Globus pallidus (tissue), 1 donor: ENCODE data around the gene CARHSP1.
"Not testable (repeated sequence)": the region's sequence is repeated elsewhere in the genome, so short reads cannot be mapped to it uniquely, and the experiment has no call there.

Experiments
- DNase-seq: peaks from one replicate; pipeline ENCODE4 v3.0.0-alpha.2; 2015; ENCODE audit warnings: low spot score

Gene CARHSP1

DNA sequence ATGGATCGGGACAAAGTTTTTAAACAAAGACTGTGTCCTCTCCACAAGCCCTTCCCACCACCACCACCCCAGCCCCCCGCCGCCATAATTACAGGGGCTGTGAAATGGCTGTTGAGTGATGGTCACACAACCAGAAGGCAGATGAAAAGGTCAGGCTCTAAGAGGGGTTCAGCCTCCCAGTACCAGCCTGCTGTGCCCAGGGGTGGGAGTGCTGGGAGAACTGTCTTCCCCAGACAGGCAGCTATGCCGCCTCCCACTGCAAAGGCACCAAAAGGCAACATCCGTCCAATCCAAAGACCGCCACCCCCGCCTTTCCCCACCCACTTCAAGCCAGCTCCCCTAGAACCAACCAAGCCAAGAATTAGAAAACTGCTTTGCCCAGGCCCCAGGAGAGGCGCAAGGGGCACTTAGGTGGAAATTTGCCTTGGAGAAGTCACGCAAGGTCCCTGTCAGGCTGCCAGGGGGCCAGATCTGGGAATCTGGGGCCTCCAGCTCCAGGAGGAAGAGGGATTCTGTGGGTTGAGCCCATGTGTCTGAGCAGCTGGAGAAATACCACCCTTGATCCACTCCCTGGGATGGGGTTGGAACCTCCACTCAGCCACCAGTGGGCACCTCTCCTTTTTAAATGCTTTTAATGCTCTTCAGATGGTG lies 14.4 kb downstream of the CARHSP1 start:
- DNase-seq: no peak

DNA sequence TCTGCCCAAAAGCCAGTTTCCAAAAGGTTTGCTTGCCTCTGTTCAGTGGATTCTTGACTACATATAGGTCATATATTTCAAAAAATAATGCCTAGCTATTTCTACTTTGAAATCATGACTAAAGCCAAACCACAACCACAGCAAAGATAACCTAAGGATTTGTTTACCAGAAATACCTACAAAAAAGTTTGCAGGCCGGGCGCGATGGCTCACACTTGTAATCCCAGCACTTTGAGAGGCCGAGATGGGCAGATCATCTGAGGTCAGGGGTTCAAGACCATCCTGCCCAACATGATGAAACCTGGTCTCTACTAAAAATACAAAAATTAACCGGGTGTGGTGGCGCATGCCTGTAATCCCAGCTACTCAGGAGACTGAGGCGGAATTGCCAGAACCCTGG lies 15.2 kb downstream of the CARHSP1 start:
- DNase-seq: no peak

DNA sequence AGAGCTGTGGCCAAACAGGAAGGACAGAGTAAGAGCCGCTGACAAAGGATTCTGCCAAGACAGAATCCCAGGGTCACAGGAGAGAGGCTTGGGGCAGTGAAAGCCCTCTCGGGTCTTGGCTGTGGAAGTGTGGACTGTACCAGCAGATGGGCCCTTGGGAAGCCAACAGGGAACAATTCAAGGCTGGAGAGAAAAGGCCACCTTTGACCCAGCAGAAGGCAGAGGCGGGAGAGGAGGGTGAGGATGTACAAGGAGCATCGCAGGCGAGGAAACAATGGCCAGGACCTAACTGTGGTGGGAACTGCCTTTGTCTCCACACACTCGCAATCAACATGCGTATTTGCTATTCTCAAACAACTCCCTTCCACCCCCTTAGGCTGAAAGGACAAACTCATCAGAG lies 15.7 kb downstream of the CARHSP1 start:
- no peak for DNase-seq

DNA sequence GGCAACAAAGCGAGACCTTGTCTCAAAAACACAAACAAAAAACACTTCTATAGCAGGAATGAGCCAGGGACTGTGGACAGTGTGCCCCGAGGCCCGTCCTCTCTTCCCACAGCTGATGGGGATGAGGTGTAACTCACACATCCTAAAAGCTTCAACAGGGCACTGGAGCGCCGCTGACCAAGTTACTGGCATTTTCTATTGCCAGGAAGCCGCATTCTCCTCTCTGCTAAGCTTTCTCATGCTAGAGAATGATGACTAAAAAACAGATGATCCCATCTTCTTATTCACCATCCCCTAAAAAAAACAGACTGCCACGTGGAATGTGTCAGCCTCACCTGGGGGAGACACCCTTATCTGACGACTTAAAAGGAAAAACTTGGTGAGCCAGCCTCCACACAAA lies 16.3 kb downstream of the CARHSP1 start:
- no peak for DNase-seq

DNA sequence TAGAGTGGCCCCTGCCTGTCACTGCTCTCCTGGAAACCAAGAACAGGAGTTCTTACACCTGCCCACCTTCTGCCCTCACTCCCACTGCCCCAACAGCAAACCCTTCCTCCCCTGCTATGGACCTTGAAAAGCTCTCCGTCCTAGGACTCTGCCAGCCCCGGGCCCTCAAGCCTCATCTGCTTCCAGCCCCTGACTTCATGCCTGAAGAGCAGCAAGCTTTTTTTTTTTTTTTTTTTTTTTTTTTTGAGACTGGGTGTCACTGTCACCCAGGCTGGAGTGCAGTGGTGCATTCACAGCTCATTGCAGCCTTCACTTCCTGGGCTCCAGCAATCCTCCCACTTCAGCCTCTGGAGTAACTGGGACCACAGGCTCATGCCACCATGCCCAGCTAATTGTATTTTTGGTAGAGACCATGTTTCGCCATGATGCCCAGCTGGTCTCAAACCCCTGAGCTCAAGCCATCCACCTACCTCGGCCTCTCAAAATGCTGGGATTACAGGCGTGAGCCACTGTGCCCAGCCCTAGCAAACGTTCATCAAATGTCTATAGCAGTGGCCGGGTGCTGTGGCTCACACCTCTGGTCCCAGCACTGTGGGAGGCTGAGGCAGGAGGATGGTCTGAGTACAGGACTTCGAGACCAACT lies 16.9 kb downstream of the CARHSP1 start:
- no peak for DNase-seq

DNA sequence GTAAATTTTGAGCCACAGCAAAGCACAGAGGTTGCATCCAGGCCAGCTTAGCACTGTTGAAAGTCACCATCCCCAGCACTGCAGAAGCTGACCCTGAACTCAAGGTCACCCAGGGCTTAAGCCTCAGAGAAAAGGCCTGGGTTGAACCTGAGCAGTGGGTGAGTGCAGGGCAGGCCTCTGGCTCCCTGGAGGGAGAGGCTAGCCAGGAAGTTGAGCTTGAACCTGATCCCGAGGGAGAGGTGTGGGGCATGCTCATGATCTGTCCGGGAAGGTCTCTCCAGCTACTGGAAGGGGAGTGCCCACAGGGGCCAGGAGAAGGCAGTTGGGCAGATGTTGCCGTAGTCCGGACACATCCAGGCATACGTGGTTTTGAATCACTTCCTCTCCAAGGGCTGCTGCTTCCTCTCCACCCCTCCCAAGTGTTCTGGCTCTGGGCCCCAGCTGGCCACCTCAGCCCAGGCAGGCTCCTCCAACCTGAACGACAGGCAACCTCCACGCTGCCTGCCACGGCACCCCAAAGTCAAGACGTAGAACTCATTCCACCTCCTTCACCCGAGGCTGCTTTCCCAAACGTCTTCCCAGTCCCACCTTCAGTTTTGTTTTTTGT lies 18.4 kb downstream of the CARHSP1 start:
- DNase-seq: no peak

DNA sequence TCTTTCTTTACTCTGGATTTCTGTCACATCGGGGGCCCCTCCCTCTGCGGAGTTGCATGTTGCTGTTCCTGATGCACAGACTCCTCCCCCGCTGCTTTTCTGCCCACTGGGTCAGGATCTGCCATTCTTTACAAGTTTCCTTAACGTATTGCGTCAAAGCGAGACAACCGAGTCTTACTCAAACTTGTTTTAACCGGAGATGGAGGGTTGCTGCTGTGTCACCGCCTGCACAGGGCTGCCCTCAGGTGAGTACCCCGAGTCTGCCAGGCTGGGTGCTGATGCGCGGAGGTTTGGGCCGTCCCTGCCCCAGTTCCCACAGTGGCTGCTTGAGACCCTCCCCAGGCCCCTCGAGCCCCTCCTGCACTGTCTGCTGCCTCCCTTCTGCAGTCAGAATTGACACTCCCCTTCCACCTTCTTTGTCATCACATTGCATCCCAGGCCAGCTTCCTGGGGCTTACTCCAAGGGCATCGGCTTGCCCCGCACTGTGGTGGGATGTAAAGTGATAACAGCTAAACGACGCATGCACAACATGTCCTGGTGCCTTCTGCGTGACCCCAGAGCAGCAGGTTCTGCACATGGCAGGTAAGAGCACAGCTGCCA lies 19.3 kb downstream of the CARHSP1 start:
- DNase-seq: no peak

DNA sequence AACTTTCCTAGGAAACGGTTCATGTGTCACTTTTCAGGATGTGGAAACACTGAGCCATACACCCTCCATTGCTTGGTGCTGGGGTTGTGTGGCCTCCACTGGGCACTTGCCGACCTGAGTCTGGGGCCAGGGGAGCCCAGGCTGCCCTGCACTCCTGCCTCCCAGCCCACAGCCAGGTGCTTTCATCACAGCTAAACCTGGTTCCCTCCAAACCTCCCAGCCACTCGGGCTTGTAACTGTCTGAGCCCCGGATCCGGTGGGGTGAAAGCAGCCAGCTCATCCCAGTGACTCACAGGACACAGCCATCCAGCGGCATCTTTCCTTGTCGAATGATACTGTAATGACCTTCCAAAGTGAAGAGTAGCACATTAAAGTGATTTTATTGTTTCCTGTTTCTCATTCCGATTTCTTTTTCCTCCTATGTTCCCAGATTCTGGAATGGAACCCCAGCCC lies 19.8 kb downstream of the CARHSP1 start:
- no peak for DNase-seq

DNA sequence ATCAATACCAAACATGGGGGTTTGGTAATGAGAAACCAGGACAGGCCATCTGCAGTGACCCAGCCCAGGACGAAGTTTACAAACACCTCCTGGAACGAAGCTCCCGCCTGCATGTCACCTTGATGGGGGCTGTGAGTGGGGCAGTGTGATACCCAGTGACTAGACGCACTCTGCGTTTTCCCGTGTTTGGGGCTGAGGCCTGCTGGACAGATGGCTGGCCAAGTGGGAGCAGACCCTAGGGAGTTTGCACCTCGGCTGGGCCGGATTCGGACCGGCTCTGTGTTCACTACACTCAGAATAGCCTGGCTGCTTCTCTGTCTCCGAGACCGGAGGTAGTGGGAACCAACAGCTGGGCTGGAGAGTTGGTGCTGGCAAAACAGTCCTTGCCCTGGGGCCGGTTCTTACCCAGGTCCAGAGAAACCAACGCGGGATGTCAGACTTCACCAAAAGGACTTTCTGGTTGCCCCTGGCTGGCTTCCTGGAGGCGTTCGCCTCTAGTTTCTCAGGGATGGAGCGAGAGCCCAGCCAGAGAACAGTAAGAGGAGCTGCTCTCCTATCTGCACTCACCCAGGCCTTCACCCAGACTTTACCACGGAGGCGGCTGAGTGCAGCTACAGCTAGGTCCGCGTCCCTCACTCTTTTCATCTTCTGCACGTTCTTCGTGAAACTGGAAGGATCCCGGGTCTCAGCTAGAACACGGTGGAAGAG lies 20.4 kb downstream of the CARHSP1 start:
- DNase-seq: no peak

DNA sequence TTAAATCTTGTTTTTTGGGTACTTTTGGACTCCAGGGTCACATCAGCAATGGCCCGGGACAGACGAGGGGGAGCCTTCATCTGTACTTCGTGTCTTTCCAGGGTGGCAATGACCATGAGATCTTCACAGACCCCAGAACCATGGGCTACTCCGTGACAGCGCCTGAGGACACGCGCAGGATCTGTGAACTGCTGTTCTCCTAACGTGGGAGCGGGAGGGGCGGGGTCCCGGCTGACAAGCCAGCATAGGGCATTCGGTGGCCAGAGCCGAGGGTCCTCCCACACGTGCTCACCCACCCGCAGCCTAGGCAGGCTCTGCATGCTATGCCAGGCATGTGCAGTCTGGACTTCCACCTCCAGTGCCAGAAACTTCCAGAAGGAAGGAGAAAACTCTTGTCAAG lies 21.2 kb downstream of the CARHSP1 start:
- no peak for DNase-seq

DNA sequence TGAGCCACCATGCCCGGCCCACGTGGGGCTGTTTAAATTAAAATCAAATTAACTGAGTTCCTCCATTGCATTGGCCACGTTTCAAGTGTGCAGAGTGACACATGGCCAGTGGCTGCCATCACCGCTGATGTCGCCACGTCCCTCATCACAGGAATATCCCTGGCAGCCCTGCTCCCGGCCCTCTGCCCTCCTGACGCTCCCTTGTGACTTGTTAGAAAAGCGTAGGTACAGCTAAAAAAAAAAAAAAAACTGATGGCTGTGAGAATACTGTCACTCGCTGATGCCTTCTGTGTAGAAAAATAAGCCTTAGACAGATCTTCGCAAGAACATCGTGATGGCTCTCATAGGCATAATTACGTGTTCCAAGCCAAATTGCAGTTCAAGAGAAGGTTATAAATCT lies 21.7 kb downstream of the CARHSP1 start:
- no peak for DNase-seq

DNA sequence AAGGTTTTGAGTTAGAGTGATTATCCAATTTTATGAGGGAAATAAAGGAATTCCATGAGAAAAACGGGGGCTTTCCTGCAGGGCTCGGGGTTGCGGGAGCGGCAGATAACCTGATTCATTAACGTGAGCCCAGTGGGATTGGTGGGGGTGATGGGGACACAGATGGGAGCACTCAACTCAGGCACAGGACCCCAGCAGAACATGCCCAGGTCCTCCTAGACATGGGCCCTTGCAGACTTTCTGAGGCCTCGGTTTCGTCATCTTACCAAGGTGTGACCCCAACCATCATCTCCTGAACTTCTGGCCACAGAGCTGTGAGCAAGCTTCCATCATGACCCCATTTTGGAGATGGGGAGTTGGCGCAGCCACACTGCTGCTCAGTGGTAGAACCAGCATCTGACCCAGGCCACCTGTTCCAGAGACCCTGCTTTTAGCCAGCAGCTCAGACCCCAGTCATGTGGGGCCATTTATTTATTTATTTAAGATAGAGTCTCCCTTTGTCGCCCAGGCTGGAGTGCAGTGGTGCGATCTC lies 22.3 kb downstream of the CARHSP1 start:
- no peak for DNase-seq

DNA sequence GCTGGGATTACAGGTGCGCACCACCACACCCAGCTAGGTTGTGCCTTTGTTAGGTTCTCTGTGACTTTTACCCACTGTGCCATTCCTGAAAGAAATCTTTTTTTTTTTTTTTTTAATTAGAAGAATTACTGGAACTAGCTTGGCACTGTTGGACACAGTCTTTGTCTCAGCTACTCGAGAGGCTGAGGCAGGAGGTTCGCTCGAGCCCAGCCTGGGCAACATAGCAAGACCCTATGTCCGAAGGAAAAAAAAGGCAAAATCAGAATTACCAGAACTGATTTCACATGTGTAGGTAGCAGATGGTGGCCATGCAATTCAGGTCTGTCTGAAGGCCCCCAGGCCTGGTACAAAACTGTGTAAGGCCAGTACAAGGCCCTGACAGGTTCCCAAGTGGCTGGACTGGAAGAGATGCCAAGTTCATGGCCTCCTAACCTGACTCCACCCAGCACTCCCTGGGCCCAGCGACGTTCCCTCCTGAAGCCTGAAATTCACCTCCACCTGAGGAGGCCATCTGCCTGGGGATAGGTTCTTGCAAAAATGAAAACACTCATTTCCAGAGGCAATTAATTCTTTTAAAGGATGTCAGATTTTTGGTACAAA lies 23.0 kb downstream of the CARHSP1 start:
- no peak for DNase-seq

DNA sequence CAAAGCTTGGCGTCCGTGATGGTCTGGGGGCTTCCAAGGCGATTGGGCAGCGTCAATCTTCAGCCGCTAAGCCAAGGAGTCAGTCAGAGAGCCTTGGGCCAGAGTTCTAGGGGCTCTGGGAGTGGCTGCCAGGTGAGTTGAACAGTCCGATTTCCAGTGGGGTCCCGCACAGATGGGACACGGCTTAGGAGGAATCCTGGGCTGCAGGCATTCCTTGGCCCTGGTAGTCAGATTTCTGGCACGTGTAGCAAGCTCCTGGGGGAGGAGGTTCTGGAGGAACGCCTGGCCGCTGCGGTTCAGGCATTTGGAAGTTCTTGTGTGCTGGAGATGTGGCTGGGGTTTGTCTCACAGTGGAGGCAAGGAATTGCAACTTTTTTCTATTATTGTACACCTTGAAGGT lies 25.5 kb downstream of the CARHSP1 start:
- DNase-seq: not testable (repeated sequence)

DNA sequence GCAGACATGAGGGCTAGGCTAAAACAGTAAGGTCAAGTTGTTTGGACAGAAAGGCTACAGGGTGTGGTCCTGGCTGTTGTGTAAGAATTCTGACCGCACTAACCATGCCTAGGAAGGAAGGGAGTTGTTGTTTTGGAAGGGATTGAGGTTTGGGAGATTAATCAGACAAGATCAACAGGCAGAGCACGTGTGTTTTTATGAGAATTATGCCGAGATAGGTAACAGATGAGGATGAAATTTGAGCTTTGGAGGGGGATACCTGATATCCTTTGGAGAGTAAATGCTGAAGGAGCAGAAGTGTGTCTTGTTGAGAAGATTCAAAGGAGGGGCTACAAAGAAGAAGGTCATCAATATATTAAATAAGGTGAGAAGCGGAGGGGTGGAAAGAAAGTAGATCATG lies 26.8 kb downstream of the CARHSP1 start:
- not testable (repeated sequence) for DNase-seq

DNA sequence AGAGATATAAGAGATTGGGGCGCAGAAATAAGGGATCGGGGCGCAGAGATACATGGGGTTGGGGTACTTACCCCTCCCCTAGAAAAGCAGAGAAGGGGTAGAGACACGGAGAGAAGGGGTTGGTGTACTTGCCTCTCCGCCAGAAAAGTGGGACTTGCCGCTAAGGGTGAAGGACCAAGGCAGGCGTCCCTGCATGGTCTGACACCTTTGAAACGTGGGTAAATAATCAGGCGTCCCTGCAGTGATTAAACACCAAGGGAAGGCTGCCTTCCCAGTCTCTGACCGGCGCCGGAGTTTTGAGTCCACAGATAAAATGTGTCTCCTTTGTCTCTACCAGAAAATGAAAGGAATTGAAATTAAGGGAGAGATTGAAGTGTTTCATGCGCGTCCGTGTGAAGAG lies 31.2 kb downstream of the CARHSP1 start:
- DNase-seq: not testable (repeated sequence)

DNA sequence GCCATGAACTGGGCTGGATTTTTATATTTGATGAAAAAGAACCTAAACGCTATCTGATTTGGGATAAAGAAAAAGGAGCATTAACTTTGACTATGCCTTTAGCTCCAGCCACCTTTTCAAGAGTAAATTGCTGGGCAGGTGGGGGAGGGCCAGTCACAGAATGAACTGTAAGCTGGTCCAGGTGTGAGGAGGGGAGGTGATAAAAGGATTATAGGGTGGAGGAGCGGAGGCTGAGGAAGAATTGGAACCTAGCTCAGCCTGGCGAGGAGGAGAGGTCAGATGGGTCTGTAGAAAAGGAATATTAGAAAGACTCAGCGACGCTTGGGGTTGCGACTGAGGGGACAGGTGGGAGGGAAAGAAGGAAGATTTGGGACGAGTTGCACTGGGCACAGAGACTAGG lies 32.0 kb downstream of the CARHSP1 start:
- not testable (repeated sequence) for DNase-seq

DNA sequence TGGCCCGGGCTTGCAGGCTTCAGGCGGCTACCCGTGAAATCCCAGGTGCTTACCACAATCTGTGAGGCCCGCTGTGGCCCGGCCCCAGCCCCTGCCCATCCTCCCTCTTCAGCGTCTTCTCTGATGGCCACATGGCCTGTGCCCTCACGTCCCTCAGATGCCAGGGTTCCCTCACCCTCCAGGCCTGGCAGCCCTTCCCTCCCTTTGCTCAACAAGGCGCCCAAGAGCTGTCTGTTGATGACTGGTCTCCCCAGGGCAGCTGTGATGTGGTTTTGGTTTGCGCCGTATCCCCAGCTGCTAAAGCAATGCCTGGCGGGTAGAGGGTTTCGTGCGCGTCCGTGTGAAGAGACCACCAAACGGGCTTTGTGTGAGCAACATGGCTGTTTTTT lies 36.1 kb downstream of the CARHSP1 start:
- no peak for DNase-seq

DNA sequence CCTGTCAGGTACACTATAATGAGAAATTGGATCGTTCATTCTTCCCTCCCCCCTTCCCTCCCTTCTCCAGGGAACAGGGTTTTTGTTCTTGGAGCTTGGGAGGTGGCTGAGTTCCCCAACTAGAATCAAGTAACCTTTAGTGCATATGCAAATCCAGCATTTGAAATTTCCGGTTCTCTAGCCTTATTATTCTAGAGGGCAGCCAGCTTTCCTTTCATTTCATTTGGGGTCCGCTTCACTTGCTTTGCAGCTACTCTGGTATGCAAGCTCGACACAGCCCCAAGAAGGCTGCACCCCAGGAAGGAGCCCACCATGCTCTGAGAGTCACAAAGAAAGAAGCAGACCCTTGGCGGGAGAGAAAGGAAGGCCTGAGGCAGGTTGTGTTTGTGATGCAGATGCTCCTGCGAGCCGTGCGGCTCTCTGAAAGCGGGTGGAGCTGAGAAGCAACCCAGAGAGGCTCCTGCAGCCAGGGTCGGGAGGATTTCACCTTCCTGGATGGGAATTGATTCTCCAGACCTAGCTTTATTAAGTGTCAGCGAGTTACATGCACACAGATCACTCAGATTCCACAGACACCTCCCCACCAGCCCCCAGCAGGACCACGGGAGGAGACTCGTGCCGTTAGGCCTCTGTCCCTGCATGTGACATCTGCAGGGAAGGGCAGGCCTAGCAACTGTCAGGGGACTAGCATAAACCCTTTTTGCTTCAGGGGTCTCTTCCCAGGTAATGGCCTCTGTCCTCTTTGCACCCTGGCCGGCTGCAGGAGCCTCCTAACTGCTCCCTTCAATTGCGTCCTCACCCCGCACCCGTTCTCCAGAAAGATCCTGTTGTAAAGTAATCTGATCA lies 36.7 kb downstream of the CARHSP1 start:
- no peak for DNase-seq

DNA sequence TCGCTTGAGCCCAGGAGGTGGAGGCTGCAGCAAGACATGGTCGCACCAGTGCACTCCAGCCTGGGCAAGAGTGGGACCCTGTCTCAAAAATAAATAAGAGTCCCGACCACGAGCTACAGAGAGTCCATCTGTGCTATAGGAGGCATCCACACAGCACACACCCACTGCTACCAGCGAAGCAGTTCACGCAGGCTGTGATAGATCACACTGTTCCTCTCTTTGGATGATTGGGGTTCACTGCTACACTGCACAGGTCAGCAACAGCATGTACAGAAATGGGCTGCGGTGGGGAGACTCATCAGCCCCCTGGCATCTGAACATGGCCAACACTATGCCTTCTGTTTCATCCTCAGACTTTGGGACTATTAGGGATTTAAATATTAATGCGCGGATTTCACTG lies 37.4 kb downstream of the CARHSP1 start:
- DNase-seq: no peak
